AG04449 (cell line): Measurements from ENCODE around the gene TYK2.

Source experiments
- CTCF ChIA-PET: fragments of 350-600 bp; formaldehyde crosslinking; extraction: SDS; loops from one replicate; lab custom pipeline; 2021; ENCODE audit warnings: antibody characterized with exemption; lab: Yijun Ruan, JAX
- POLR2A ChIA-PET: fragments of 400-600, 350-600 bp; formaldehyde crosslinking; extraction: SDS; loops from one replicate; lab custom pipeline; 2020; ENCODE audit warnings: antibody characterized with exemption, inconsistent platforms; lab: Yijun Ruan, JAX
- DNase-seq: peaks from one replicate; pipeline ENCODE4 v3.0.0-alpha.2; 2010; ENCODE audit warnings: low read depth, low spot score
- H3K4me3 ChIP-seq: 2 replicates; pipeline ENCODE4 v1.5.1; 2011; ENCODE audit warnings: low read depth, mild to moderate bottlenecking, control low read depth, low read length
- CTCF ChIP-seq: IDR thresholded peaks from one replicate; pipeline ENCODE4 v1.5.1; 2011; ENCODE audit warnings: mild to moderate bottlenecking, moderate library complexity, low read length, control low read depth, inconsistent platforms; ENCODE audit not compliant: insufficient read depth; ENCODE audit errors: missing control alignments

Gene TYK2

DNA sequence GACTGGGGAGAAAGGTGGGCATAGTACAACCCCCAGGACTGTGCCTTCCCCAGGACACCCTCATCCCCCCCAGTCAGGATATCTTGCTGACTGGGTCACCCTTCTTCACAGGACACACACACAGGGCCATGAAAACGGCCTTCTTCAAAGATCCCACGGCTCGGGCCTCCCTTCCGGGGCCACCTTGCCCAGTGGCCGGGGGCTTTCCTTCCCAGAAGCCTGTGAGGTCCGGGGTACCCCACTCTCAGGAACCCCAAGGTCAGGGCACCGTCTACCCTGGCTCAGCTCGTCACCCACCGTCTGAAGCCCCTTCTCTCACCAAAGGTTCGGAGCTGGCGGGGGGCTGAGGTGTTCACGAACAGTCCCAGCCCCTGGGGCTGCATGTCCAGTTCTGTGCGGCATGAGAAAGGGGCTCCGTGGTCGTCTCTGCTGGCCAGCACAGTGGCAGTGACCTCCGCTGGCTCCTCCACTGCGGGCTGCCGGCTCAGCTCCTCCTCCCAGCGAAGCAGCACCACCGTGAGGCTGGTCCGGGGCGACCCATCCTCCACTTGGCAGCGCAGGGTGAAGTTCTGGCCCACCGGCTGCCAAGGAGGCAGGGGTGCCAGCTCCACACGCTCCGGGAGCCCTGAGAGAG is 44.9 kb downstream of the TYK2 start:
- TF ChIP-seq CTCF, result no peak
- no peak for DNase-seq
- ChIA-PET POLR2A (interaction anchor here (1.5 to 2.3 kb wide), 2 partner anchors 44 to 77 kb away, joined by 3 to 10 read pairs; no protein-coding TSS in a partner anchor), CTCF (interaction anchor here (1.3 to 4.4 kb wide), 4 partner anchors 11 to 76 kb away, joined by 4 to 24 read pairs (median 16); partner anchors contain the start of gene ICAM1)
- H3K4me3 ChIP-seq, result peak overlapping the region; percentile 87

DNA sequence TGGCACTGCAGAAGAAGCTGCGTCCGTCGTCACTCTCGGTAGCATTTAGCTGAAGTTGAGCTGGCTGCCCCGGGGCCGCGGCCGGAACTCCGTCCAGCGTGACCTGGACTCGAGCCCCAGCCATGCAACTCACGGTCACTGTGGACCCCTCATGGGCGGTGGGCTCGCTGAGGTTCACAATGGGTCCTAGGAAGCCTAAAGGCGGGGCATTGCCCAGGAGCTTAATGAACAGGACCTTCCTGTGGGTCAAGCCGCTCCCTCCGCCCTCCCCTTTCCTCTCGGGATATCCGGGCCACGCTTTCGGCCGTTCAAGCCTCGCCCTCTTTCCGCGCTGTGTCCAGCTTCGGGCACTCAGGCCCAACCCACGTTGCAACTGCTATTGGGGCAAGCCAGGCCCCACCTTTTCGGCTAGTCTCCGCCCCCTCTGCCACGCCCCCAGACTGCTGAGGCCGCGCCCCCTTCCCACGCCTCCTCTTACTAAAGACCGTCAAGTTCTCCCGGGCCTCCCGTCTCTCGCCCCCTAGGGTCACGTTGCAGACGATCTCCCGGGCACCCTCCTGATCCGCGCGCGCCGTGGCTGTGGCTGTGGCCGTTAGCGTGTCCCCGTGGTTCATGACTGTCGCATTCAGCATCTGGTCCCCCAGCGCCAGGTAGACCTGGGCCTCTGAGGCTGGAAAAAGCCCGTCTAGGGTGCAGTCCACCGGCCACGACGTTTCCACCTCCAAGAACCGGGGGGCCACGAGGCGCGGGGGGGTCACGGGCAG is 45.6 kb downstream of the TYK2 start:
- peak; percentile 50 for DNase-seq
- ChIA-PET POLR2A (interaction anchor here (0.6 to 2.3 kb wide), 7 partner anchors 43 to 218 kb away, joined by 3 to 10 read pairs (median 4); partner anchors contain the start of genes ICAM1, ICAM5 and TYK2), CTCF (interaction anchor here (0.9 to 4.4 kb wide), 10 partner anchors 10 to 75 kb away, joined by 3 to 24 read pairs (median 5); partner anchors contain the start of gene ICAM1)
- peak; percentile 33 for TF ChIP-seq CTCF
- H3K4me3 ChIP-seq, result peak overlapping the region; percentile 87

DNA sequence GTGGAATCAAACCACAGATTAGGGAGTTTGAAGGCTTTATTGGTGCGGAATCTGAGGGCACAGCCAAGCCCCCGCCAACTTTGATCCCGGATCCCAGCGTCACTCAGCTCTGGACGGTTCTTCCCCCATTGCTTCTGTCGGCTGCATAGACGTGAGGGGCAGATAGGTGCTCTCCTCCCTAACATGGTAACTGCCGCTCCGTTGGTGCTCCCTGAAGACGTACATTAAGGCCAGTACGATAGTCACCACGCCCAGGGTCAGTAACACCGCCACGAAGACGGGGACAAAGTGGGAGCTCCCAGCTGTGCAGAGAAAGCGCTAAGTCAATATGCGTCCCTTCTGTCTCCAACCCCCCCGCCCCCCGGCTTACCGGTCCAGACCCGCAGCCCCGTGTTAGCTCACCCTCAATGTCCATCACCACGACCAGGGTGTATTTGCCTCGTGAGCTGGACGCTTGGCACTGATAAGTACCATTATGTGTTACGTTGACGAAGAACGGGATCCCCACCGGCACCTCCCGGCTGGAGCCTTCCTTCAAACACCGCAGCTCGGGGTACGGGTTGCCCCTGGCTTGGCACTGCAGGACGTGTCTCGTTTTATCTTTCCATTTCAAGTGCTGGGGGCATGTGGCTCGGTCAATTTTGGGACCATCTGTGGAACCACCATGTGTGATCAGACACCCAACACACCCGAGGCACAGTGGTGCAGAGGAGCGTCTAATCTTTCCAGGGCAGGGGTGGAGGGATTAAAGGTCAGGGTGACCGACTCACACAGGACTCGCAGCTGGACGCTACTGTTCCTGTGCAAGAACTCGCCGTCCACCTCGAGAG is 46.4 kb downstream of the TYK2 start:
- CTCF ChIA-PET, result interaction anchor here (0.7 to 4.4 kb wide), 11 partner anchors 9 to 237 kb away, joined by 3 to 24 read pairs (median 5); partner anchors contain the start of gene ICAM1
- no peak for TF ChIP-seq CTCF
- H3K4me3 ChIP-seq, result peak overlapping the region; percentile 87
- POLR2A ChIA-PET, result interaction anchor here (0.6 to 2.3 kb wide), 11 partner anchors 9 to 217 kb away, joined by 3 to 10 read pairs (median 4); partner anchors contain the start of genes ICAM1, ICAM5 and TYK2
- DNase-seq, result no peak

- TF ChIP-seq CTCF, result no peak
- POLR2A ChIA-PET, result interaction anchor here (0.6 to 2.3 kb wide), 8 partner anchors 8 to 91 kb away, joined by 3 to 10 read pairs (median 4); partner anchors contain the start of genes ICAM1 and ICAM5
- CTCF ChIA-PET, result interaction anchor here (0.6 to 4.4 kb wide), 9 partner anchors 18 to 237 kb away, joined by 3 to 24 read pairs (median 5); partner anchors contain the start of gene ICAM1
- peak; percentile 67 for DNase-seq
- H3K4me3 ChIP-seq, result peak within 1 kb of the TSS; percentile 87
These were observed 47.2 kb downstream of the TYK2 start, which contains the start of gene RAVER1 for GRCh38 chr19:10332965-10333757. RAVER1 (minus strand) TSS chr19:10333529; CDS start chr19:10333507, 22 bp downstream.

DNA sequence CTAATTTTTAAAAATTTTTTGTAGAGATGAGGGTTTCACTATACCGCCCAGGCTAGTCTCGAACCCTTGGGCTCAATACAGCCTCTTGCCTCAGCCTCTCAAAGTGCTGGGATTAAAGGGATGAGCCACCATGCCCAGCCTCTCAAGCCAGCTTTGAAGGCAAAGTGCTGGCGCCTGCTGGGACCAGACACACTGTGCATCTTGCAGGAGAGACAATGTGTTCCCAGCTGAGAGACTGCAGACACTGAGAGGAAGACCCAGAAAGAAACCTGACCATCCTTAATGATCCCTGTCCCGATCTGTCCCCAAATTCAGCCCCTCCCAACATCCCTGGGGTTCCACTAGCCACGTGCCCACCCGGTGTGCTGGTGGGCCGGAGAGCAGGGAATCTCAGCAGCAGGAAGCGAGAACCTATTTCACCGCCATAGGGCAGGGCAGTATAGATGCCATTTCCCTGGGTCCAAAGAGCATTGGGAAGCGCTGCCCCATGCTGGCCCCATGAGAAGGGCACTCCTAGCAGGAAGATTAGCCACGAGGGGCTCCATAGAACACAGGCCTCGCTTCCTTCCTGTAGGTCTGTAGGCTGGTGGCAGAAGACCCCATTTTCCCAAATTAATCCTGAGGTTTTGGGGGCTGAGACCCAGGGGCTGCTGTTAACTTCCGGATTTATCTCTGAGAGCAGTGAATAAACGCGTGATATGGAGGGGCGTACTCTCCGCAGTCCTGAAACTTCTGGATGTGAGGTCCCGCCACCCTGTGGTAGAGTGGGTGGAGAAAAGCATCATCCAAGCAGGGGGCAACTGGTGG is 48.0 kb downstream of the TYK2 start:
- DNase-seq, result no peak
- no peak for TF ChIP-seq CTCF
- POLR2A ChIA-PET, result interaction anchor here (1.4 kb wide), 1 partner anchor 55 kb away, joined by 5 read pairs; no protein-coding TSS in a partner anchor
- peak overlapping the region; percentile 87 for H3K4me3 ChIP-seq
- CTCF ChIA-PET, result interaction anchor here (0.6 to 4.4 kb wide), 6 partner anchors 14 to 73 kb away, joined by 3 to 21 read pairs (median 4); no protein-coding TSS in a partner anchor
